T-helper 17 cell (primary cell): Measurements from ENCODE around the gene KRT74. TPM values are rescaled to one million over a fixed set of nuclear protein-coding genes. Genes with fewer than 3 reads are reported as not detected.

ENCODE experiments used
- ATAC-seq: fragments of 150-1000 bp; cut with Tn5 transposase; 2 replicates; pipeline ENCODE4 v1.10.0; 2021; ENCODE audit warnings: mild to moderate bottlenecking, moderate library complexity
- DNase-seq, 3 donors: peaks; one replicate each; pipeline versions ENCODE4 v3.0.0 to v3.0.0-alpha.2; 2020 to 2021
- H3K9me3 ChIP-seq: one replicate; pipeline ENCODE4 v1.7.0; 2013; ENCODE audit warnings: low read length, mild to moderate bottlenecking; ENCODE audit not compliant: control insufficient read depth, poor library complexity, severe bottlenecking
- H3K27ac Mint-ChIP-seq: one replicate; pipeline ENCODE4 v1.8.0; 2022; ENCODE audit warnings: mild to moderate bottlenecking, moderate library complexity, mixed read lengths
- H3K27me3 Mint-ChIP-seq: one replicate; pipeline ENCODE4 v1.8.0; 2022; ENCODE audit warnings: mixed read lengths
- H3K36me3 Mint-ChIP-seq: one replicate; pipeline ENCODE4 v1.8.0; 2022; ENCODE audit warnings: low read depth, mixed read lengths
- H3K4me1 Mint-ChIP-seq: one replicate; pipeline ENCODE4 v1.8.0; 2022; ENCODE audit warnings: mild to moderate bottlenecking, mixed read lengths
- H3K4me3 Mint-ChIP-seq: one replicate; pipeline ENCODE4 v1.8.0; 2022; ENCODE audit warnings: mild to moderate bottlenecking, moderate library complexity, mixed read lengths
- total RNA-seq, 4 donors: library from RNA in 2 of 4; stranded (reverse) in 2 of 4; gene quantifications; one replicate each; pipeline ENCODE4 v1.2.3 and lab custom pipeline; 2022 to 2026

Gene KRT74
- total RNA-seq, 2 donors from 2014 or later = not detected

- H3K9me3 ChIP-seq = no peaks in the 10 kb centered on the region
These were observed 56.4 kb downstream of the KRT74 start for GRCh38 chr12:52517005-52517835.

GRCh38 chr12:52515927-52516831 lies 57.5 kb downstream of the KRT74 start:
- no peak overlapping the region for H3K27ac Mint-ChIP-seq
- H3K4me3 Mint-ChIP-seq = no peak overlapping the region
- H3K27me3 Mint-ChIP-seq = peaks cover 39% of the 10 kb centered on the region
- DNase-seq (no peak), ATAC-seq (no peak)
- H3K36me3 Mint-ChIP-seq = no peaks in the 10 kb centered on the region
- no peaks in the 10 kb centered on the region for H3K9me3 ChIP-seq
- no peaks in the 10 kb centered on the region for H3K4me1 Mint-ChIP-seq

More at GRCh38 chr12:52517005-52517835, 56.4 kb downstream of the KRT74 start:
- no peak for DNase-seq
- peaks cover 49% of the 10 kb centered on the region for H3K27me3 Mint-ChIP-seq
- no peak for ATAC-seq
- H3K27ac Mint-ChIP-seq = no peak overlapping the region
- no peak overlapping the region for H3K4me3 Mint-ChIP-seq
- no peaks in the 10 kb centered on the region for H3K36me3 Mint-ChIP-seq
- no peaks in the 10 kb centered on the region for H3K4me1 Mint-ChIP-seq

Other genes with a start within 250 kb of the KRT74 start
- gene KRT85, start 206.4 kb downstream of the KRT74 start, total RNA-seq = not detected
- gene KRT84, start 188.2 kb downstream of the KRT74 start, total RNA-seq = not detected
- not detected for gene KRT82, start 167.5 kb downstream of the KRT74 start, total RNA-seq
- not detected for gene KRT75, start 139.5 kb downstream of the KRT74 start, total RNA-seq
- not detected for gene KRT6B, start 121.7 kb downstream of the KRT74 start, total RNA-seq
- gene KRT6C, start 100.0 kb downstream of the KRT74 start, total RNA-seq = not detected
- gene KRT6A, start 80.6 kb downstream of the KRT74 start, total RNA-seq = not detected
- not detected for gene KRT5, start 53.4 kb downstream of the KRT74 start, total RNA-seq
- not detected for gene KRT71, start 20.7 kb downstream of the KRT74 start, total RNA-seq
- 1 to 10 TPM in 1 of 2 donors, under 1 TPM in 1; 0.60 to 1.6 TPM for gene KRT72, start 27.6 kb upstream of the KRT74 start, total RNA-seq
- 1 to 10 TPM in 1 of 2 donors, under 1 TPM in 1; 0.40 to 1.1 TPM for gene KRT73, start 44.7 kb upstream of the KRT74 start, total RNA-seq
- gene KRT2, start 78.4 kb upstream of the KRT74 start, total RNA-seq = not detected
- gene KRT1, start 106.6 kb upstream of the KRT74 start, total RNA-seq = 1 to 10 TPM in 1 of 2 donors, under 1 TPM in 1; 0.83 to 3.1 TPM
- not detected for gene KRT77, start 129.7 kb upstream of the KRT74 start, total RNA-seq
- not detected for gene KRT76, start 203.5 kb upstream of the KRT74 start, total RNA-seq
- not detected for gene KRT3, start 222.3 kb upstream of the KRT74 start, total RNA-seq
- gene KRT4, start 240.3 kb upstream of the KRT74 start, total RNA-seq = not detected